NCI-H1105 (cell line): ENCODE data around the gene CASP3.
"Not testable (repeated sequence)": the region's sequence is repeated elsewhere in the genome, so short reads cannot be mapped to it uniquely, and the experiment has no call there.

Experiments
- DNase-seq: peaks from one replicate; lab custom pipeline; 2025; lab: John Stamatoyannopoulos, UW

The CASP3 gene

DNA sequence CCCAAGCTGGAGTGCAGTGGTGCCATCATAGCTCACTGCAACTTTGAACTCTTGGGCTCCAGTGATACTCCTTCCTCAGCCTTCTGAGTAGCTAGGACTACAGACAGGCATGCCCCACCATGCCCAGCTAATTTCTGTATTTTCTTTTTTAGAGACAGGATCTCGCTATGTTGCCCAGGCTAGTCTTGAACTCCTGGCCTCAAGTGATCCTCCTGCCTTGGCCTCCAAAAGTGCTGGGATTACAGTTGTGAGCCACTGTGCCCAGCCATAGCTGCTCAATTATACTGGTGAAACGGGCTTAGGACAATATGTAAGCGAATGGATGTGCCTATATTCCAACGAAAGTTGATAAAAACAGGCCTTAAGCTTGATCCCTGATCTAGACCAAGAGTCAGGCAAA is 13.1 kb downstream of the CASP3 start:
- no peak for DNase-seq

DNA sequence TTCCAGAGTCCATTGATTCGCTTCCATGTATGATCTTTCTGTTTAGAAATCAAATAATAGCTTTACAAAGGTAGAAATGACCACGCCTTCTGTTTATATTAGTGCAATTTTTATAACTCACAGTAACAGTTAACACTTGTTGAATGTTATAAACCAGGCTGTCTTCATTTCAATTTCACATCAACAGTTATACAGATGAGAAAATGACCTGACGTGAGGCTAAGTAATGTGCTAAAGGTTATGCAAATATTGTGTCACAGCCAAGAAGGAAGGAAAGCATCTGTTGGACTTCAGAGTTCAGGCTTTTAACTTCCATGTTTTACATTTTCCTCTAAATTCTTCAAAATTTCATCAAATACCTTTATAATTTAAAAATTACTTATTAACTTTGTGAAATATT is 13.9 kb downstream of the CASP3 start:
- no peak for DNase-seq

DNA sequence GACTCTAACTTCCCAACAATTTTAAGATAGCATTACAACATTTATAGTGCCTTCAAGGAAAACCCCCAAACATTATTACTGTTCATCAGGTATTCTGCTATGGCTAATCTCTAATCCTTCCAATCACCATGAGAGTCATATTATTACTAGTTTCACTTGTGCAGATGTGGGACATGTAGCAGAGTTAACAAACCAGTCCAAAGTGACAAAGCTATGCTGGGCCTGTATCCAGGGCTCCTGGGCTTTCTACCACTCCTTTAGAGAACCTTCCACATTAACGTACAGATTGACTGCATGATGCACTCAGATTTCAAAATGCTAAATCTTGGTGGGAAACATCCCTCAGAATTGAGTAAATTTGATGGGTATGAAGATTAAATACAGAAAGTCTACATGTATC is 16.4 kb downstream of the CASP3 start:
- DNase-seq: no peak

DNA sequence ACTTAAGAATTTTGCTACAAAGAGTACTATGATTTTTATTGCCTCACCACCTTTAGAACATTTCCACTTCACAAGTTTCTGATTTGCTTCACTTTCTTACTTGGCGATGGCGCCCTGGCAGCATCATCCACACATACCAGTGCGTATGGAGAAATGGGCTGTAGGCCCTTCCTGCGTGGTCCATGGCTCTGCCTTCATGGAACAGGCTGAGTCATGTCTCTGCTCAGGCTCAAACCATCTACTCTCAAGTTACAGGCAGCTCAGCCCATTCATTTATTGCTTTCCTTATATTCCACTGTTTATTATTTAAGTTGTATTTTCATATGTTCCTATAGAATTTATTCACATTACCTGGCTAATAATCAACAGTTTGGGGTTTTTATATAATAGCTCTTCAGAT is 21.1 kb downstream of the CASP3 start:
- DNase-seq: no peak

DNA sequence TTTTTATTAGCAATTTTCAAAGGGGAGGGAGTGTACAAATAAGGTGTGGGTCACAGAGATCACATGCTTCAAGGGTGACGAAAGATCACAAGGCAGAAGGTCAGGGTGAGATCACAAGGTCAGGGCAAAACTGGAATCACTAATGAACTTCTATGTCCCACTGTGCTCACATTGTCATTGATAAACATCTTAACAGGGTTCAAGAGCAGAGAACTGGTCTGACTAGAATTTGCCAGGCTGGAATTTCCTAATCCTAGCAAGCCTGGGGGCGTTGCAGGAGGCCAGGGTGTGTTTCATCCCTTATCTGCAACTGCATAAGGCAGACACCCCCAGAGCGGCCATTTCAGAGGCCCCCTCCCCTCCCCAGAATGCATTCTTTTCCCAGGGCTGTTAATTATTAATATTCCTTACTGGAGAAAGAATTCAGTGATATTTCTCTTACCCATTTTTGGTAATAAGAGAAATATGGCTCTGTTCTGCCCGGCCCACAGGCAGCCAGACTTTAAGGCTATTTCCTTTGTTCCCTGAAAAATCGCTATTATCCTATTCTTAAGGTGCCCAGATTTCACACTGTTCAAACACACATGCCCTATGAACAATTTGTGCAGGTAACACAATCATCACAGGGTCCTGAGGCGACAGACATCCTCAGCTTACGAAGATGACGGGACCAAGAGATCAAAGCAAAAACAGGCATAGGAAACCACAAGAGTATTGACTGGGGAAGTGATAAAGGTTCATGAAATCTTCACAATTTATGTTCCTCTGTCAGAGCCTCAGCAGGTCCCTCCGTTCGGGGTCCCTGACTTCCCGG is 23.3 kb downstream of the CASP3 start:
- not testable (repeated sequence) for DNase-seq

DNA sequence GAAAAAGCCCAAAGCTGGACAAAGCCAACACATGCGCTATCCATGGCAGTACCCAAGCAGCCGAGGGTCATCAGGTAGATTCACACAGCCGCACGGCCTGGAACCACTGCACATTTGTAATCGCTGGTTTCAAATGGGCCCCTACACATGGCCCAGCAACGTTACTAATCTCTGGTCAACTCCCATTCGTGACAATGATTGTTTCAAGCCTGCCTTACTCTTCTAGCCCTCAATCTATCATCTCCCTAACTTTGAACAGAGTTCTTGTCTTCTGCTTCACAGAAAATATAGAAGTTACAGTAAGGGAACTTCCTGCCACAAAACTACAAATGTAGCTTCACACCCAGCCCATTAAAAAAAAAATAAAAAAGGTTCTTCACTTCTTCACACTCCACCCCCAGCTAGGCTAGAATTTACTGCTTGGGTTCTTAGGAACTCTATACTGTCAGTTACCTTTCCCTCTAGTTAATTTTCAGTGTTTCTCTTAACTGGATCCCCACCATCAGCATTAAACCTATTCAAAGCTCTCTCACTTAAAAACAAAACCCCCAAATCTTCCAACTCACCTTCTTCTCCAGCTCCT is 24.2 kb downstream of the CASP3 start:
- DNase-seq: no peak

DNA sequence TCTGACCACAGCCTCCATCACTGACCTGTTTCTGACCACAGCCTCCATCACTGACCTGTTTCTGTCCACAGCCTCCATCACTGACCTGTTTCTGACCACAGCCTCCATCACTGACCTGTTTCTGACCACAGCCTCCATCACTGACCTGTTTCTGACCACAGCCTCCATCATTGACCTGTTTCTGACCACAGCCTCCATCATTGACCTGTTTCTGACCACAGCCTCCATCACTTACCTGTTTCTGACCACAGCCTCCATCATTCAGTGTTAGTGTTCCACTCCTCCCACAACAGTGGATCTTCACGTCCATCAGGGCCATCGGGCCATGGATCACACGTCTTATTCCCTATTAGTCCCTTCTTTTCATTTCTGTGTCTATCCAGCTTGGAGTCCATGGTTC is 24.7 kb downstream of the CASP3 start:
- DNase-seq: not testable (repeated sequence)

DNA sequence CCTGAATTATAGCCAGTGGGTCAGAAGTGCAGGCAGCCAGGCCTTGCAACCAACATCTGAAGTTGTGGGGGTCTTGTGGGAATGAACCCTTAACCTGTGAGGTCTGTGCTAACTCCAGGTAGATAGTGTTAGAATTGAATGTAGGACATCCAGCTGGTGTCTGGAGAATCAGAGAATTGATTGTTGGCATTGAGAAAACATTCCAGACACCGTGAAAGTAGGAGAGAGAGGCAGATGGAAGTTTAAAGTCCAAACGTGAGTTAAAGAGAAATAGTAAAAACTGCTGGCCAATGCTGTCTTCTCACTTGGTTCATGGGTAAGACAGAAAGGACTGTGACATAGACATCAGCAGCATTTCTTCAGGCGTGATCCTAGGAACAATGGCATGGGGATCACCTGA is 27.7 kb downstream of the CASP3 start:
- no peak for DNase-seq

DNA sequence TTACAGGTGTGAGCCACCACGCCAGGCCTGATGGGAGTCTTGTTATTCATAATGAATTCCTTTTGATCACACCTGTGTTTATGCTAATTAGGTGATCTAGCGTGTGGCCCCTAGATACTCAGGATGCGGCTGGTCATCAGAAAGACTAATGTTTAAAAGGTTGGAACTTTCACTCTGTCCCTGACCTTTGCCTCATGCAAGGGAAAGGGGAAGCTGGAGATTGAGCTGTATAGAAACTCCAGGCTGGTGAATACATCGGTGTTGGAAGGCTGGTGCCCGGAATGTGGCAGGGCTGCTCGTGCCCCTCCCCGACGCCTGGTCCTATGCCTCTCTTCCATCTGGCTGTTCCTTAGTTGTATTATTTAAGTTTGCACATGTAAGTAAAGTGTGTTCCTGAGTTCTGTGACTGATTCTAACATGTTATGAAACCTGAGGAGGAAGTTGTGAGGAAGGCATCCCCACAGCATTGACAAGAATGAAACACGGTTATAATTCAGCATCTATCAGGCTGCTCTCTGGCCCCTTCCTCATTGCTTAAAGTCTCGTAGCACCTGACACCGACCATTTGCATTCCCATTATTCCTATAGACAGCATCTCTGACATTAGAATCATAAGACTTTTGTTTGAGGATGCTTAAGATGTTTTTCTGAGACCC is 28.9 kb downstream of the CASP3 start:
- no peak for DNase-seq

DNA sequence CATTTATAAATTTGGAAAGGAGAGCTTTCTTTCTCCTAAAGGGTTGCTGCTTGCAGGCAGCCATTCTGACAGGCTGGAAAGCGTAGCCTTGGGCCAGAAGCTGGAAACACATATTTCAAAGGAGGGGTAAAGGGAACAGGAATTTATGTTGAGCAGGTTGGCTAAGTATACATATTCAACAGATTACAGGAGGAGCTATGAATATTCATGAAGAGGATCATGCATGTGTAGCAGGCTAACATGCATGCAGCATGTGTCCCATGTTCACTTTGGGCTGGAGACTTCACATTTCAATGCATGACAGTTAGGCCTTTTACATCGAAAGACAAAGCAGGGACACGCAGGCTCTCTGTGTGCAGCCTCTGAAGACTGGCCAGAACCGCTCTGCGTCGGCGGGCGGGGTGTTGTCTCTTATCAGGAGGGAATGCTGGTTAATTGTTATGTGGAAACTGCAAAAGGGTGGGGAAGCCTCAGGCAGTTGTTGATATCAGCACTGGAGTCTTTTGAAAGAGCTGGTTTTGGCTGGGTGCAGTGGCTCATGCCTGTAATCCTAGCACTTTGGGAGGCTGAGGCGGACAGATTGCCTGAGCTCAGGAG is 31.5 kb downstream of the CASP3 start:
- no peak for DNase-seq

DNA sequence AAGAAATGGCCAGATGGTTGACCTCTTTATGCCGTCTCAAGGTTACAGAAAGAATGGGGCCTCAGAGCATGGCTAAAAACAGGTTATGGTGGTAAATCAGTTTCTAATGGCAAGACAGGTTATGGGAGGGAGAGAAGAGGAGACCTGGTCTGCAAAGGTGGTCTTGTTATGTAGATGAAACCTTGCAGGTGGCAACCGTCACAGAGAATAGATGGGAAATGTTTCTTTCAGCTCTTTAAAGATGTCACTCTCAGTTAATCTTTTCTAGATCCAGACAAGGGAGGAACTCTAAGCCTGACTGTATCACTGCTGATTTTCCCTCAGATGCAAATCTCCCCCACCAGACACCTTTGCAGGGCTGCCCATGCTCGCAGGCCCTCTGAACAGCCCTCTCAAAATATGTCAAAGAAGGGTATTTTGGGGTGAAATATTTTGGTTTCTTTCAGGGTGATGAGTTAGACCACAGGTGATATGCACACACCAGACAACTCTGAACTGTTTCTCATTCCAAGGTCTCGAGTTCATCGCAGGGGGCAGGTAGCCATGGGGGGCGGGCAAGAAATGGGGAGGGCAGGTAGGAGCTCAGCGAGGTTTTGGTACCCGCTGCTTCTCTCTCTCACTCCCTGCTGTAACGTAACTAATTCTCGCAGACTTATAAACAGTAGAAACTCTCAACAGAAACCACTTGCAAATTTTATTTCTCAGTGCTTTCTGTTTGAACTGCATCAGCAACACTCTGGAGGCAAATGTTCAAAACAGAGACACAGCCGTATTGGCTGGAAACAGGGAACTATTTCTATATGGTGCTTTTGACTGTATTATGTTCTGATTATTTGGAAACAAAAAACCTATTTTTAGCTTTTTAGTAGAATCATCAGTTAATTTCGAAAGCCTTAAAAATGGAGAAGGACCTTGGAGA is 32.4 kb downstream of the CASP3 start:
- no peak for DNase-seq

DNA sequence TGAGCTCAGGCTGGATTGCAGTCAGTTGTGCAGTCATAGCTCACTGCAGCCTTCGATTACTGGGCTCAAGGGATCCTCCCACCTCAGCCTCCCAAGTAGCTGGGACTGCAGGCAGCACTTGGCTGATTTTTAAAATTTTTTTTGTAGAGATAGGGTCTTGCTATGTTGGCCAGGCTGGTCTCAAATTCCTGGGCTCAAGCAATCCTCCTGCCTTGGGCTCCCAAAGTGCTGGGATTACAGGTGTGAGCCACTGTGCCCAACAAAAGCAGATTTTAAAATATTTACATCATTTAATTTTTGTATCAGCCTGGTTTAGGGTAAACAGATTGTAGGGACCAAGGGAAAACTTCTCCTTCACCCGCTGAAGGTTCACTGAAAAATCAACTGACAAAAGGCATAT is 33.1 kb downstream of the CASP3 start:
- DNase-seq: not testable (repeated sequence)

DNA sequence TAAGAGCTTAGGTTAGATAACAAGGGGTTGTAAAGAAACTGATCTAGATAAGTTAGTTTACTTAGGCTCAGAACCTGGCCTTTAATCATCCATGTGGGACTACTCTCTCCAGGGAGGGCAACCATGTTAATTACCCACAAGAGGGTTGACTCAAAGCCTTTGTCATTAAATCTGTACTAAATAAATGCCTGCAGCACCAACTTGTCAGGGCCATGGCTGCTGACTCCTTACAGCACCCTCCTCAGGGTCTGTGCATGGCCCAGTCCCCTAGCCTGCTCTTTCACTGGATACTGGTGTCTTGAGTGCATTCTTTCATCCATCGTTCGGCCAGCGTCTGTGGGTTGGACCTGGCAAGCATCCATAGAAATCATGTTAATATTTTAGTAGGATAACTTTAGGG is 34.7 kb downstream of the CASP3 start:
- DNase-seq: no peak

DNA sequence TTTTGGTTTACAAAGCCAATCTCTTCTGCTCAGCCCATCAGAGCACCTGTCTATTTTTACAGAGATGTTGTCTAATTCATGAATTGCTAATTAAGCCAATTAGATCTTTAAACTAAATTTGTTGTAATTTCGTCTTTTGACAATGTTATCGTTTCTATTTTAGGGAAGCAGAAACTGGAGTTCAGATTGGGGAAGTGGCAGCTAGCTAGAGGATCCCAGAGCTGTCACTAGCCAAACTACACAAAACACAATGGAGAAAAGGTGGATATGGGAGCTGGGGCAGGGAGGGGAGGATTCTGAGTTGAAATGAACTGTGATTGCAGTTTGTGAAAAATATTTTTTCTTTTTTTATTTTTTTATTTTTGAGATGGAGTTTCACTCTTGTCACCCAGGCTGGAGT is 35.8 kb downstream of the CASP3 start:
- DNase-seq: no peak

DNA sequence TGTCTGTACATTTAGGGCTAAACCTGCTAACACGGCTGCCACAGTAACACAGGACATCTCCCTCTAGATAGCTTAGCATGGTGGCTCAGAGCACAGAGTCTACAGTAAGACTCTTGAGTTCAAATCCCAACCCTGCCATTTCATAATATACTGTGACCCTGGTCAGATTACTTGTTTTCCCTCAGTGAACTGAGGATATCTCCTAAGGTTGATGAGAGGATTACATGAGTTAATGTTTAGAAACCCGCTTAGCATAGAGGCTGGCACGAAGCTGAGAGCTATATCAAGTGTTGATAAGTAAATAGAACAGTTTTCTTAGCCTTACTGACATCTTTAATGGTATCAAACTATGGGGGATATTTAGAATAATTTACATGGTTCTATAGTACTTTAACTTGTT is 37.2 kb downstream of the CASP3 start:
- DNase-seq: no peak

DNA sequence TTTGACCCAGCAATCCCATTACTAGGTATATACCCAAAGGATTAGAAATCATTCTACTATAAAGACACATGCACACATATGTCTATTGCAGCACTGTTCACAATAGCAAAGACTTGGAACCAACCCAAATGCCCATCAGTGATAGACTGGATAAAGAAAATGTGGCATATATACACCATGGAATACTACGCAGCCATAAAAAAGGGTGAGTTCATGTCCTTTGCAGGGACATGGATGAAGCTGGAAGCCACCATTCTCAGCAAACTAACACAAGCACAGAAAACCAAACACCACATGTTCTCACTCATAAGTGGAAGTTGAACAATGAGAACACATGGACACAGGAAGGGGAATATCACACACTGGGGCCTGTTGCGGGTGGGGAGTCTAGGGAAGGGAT is 41.8 kb downstream of the CASP3 start:
- not testable (repeated sequence) for DNase-seq

DNA sequence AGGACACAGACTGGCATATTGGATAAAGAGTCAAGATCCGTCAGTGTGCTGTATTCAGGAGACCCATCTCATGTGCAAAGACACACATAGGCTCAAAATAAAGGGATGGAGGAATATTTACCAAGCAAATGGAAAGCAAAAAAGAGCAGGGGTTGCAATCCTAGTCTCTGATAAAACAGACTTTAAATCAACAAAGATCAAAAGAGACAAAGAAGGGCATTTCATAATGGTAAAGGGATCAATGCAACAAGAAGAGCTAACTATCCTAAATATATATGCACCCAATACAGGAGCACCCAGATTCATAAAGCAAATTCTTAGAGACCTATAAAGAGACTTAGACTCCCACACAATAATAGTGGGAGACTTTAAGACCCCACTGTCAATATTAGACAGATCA is 46.4 kb downstream of the CASP3 start:
- DNase-seq: not testable (repeated sequence)

DNA sequence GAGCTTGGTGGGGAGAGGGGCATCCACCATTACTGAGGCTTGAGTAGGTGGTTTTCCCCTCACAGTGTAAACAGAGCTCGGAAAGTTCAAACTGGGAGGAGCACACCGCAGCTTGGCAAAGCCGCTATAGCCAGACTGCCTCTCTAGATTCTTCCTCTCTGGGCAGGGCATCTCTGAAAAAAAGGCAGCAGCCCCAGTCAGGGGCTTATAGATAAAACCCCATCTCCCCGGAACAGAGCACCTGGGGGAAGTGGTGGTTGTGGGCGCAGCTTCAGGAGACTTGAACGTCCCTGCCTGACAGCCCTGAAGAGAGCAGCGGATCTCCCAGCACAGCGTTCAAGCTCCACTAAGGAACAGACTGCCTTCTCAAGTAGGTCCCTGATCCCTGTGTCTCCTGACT is 48.3 kb downstream of the CASP3 start:
- not testable (repeated sequence) for DNase-seq

DNA sequence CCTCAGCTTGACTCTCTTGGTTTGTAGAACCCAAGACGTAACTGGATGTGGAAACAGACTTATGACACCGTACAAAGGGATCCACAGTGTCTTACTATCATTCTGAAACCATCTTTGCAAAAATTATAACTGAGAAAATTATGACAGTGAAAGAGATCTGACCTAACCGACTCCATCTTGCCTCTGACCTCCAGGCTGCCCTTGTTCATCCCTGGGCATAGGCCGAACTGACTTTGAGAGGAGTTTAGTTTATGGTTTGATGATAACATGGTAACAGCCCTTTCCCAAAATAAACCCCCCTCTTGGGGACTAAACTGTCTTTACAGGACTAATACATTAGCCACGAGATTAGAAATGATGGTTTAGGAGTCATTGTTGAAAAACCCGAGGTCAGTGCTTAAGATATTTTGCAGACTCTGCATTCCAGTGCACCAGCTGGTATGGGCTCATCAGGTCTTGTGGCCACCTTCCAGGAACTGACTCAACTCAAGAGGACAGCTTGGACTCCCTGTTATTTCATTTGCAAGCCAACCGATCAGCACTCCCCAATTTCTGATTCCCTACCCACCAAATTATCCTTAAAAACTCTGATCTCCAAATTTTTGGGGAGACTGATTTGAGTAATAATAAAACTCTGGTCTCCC is 49.6 kb downstream of the CASP3 start:
- no peak for DNase-seq

DNA sequence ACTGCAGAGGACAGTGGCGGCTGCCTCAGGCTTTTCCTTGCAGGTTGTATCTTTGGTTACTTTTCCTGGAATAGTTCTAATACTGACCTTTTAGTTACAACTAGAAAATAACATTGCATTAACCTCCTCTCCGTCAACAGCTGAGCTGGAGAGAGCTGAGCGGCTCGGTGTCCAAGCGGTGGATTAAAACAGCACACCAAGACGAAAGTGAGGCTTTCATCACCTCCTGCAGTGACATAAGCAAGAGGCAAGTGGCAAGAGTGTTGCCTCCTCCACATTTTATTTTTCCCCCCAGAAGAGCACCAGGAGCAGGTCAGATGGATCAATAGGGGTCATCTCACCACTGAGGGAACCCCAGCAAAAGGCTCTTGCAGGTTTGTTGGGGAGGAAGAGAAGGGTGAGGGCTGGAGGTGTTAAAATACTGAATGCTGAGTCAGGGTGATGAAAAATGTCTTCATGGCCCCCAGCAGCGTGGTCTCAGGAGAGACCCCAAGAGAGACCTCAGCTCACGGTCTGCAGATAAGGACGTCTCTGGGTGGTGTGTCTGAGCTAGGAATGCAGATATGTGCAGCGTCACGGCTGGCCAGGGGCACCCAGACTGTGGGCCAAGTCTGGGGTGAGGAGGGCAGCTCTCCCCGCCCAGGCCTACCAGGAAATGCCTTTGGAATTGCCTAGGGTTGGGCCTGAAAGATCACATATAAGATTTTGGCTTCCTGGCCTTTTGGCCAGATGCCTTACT is 50.3 kb downstream of the CASP3 start:
- no peak for DNase-seq
